Coronary artery (tissue), 2 donors: Measurements from ENCODE around the gene MAP4K4.

ENCODE experiments used
- DNase-seq: peaks from one replicate; pipeline ENCODE4 v3.0.0-alpha.2; 2017; ENCODE audit warnings: low spot score
- H3K27ac ChIP-seq, 2 donors: fragments of 200-600 bp; sonication (generic); one replicate each; pipeline ENCODE4 v1.5.1; 2016 to 2019
- H3K4me3 ChIP-seq: fragments of 200-600 bp; sonication (generic); 2 replicates; pipeline ENCODE4 v1.5.1; 2016; ENCODE audit warnings: mild to moderate bottlenecking, moderate library complexity
- CTCF ChIP-seq: fragments of 200-600 bp; sonication (generic); IDR thresholded peaks from one replicate; pipeline ENCODE4 v1.5.1; 2019; ENCODE audit warnings: antibody characterized with exemption

Gene MAP4K4

GRCh38 chr2:101858910-101859309 is 161.4 kb downstream of the MAP4K4 start:
- no peak overlapping the region for H3K4me3 ChIP-seq
- TF ChIP-seq CTCF = no peak
- DNase-seq = no peak
- H3K27ac ChIP-seq = no peak overlapping the region

- TF ChIP-seq CTCF = no peak
- Histone ChIP-seq H3K4me3 (no peak overlapping the region), H3K27ac (no peak overlapping the region)
- DNase-seq = no peak
Observed at GRCh38 chr2:101859604-101860003, 162.1 kb downstream of the MAP4K4 start.

- TF ChIP-seq CTCF = no peak
- DNase-seq = no peak
- Histone ChIP-seq H3K4me3 (no peak overlapping the region), H3K27ac (no peak overlapping the region)
Observed at GRCh38 chr2:101860157-101860556, 162.7 kb downstream of the MAP4K4 start.

- no peak overlapping the region for H3K27ac ChIP-seq
- no peak for DNase-seq
- no peak for TF ChIP-seq CTCF
- H3K4me3 ChIP-seq = no peak overlapping the region
Observed at GRCh38 chr2:101860782-101861181, 163.3 kb downstream of the MAP4K4 start.

GRCh38 chr2:101861382-101861781 is 163.9 kb downstream of the MAP4K4 start:
- no peak for TF ChIP-seq CTCF
- DNase-seq = no peak
- no peak overlapping the region for H3K4me3 ChIP-seq
- no peak overlapping the region for H3K27ac ChIP-seq

- H3K27ac ChIP-seq = no peak overlapping the region
- TF ChIP-seq CTCF = no peak
Observed at GRCh38 chr2:101863534-101863933, 166.0 kb downstream of the MAP4K4 start.

GRCh38 chr2:101864426-101864825 is 166.9 kb downstream of the MAP4K4 start:
- DNase-seq = no peak
- no peak for TF ChIP-seq CTCF
- Histone ChIP-seq H3K4me3 (no peak overlapping the region), H3K27ac (no peak overlapping the region)

More at GRCh38 chr2:101863534-101863933, 166.0 kb downstream of the MAP4K4 start:
- DNase-seq = no peak
- no peak overlapping the region for H3K4me3 ChIP-seq
